SK-N-MC (cell line): ENCODE measurements around the gene ARMC6.

ENCODE experiments used
- DNase-seq: peaks from one replicate; pipeline ENCODE4 v3.0.0-alpha.2; 2011; ENCODE audit warnings: low read depth, low spot score
- H3K27ac ChIP-seq: fragments of 200-600 bp; sonication (generic); 2 replicates; pipeline ENCODE4 v1.5.1; 2016; ENCODE audit warnings: mixed run types
- H3K36me3 ChIP-seq: fragments of 200-600 bp; sonication (generic); 2 replicates; pipeline ENCODE4 v1.6.1; 2017; ENCODE audit warnings: antibody characterized with exemption, low read length, mixed read lengths; ENCODE audit not compliant: insufficient read depth
- H3K4me3 ChIP-seq: fragments of 200-600 bp; sonication (generic); 2 replicates; pipeline ENCODE4 v1.5.1; 2016
- H3K9ac ChIP-seq: fragments of 200-600 bp; sonication (generic); 2 replicates; pipeline ENCODE4 v1.8.0; 2017; ENCODE audit warnings: mixed run types, mixed read lengths; ENCODE audit not compliant: insufficient read length
- H3K9me3 ChIP-seq: fragments of 200-600 bp; sonication (generic); 2 replicates; pipeline ENCODE4 v1.6.1; 2017; ENCODE audit warnings: low read depth, mild to moderate bottlenecking, antibody characterized with exemption, low read length, moderate library complexity, mixed read lengths
- EZH2 ChIP-seq: fragments of 200-600 bp; sonication (generic); IDR thresholded peaks from one replicate; pipeline ENCODE4 v1.6.1; 2017; ENCODE audit warnings: antibody characterized with exemption
- FOXP2 ChIP-seq: optimal IDR thresholded peaks from 2 replicates; pipeline ENCODE3; 2011; ENCODE audit warnings: mild to moderate bottlenecking, moderate library complexity; ENCODE audit not compliant: insufficient read depth; ENCODE audit errors: extremely low read length, control extremely low read depth
- POLR2AphosphoS5 ChIP-seq: IDR thresholded peaks from 2 replicates; pipeline ENCODE4 v1.6.1; 2012; ENCODE audit warnings: mild to moderate bottlenecking, low read depth, low read length, borderline replicate concordance

Gene ARMC6

GRCh38 chr19:19071897-19072296 is 38.5 kb downstream of the ARMC6 start:
- Histone ChIP-seq H3K9ac (no peak overlapping the region), H3K27ac (no peak overlapping the region), H3K36me3 (no peaks in the 10 kb centered on the region), H3K4me3 (no peak overlapping the region), H3K9me3 (no peaks in the 10 kb centered on the region)
- TF ChIP-seq EZH2 (no peak), POLR2AphosphoS5 (no peak), FOXP2 (no peak)
- no peak for DNase-seq

GRCh38 chr19:19074196-19074882 is 40.9 kb downstream of the ARMC6 start:
- no peak overlapping the region for H3K27ac ChIP-seq
- no peaks in the 10 kb centered on the region for H3K36me3 ChIP-seq
- no peaks in the 10 kb centered on the region for H3K9me3 ChIP-seq
- H3K9ac ChIP-seq, result no peak overlapping the region
- no peak overlapping the region for H3K4me3 ChIP-seq
- no peak for DNase-seq
- no peak for TF ChIP-seq FOXP2
- no peak for TF ChIP-seq EZH2
- no peak for TF ChIP-seq POLR2AphosphoS5

- TF ChIP-seq POLR2AphosphoS5, result no peak
- TF ChIP-seq FOXP2, result no peak
- TF ChIP-seq EZH2, result no peak
- no peaks in the 10 kb centered on the region for H3K36me3 ChIP-seq
- H3K9me3 ChIP-seq, result no peaks in the 10 kb centered on the region
- no peak overlapping the region for H3K9ac ChIP-seq
- DNase-seq, result no peak
- no peak overlapping the region for H3K27ac ChIP-seq
- no peak overlapping the region for H3K4me3 ChIP-seq
Observed at GRCh38 chr19:19075126-19075525, 41.7 kb downstream of the ARMC6 start.

DNA sequence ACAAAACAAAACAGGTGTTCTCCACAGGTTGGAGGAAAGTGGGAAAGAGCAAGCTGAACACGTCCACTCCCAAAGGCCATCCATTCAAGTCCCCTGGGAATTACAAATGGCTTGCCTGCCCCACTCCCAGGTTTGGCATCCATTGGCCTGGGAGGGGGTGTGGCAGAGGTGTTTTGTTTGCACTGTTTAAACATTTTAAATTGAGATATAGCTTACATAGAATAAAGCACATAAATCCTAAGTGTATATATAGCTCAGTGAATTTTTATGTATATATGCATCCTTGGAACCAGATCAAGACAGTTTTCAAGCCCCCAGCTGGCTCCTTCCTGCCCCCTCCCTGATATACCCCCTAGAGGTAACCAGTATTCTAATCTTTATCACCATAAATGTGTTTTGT is 43.1 kb downstream of the ARMC6 start:
- no peaks in the 10 kb centered on the region for H3K9me3 ChIP-seq
- H3K4me3 ChIP-seq, result no peak overlapping the region
- no peak overlapping the region for H3K9ac ChIP-seq
- no peak for TF ChIP-seq POLR2AphosphoS5
- TF ChIP-seq FOXP2, result no peak
- TF ChIP-seq EZH2, result no peak
- H3K27ac ChIP-seq, result no peak overlapping the region
- no peaks in the 10 kb centered on the region for H3K36me3 ChIP-seq
- DNase-seq, result no peak

GRCh38 chr19:19077103-19077502 is 43.7 kb downstream of the ARMC6 start:
- no peak for DNase-seq

DNA sequence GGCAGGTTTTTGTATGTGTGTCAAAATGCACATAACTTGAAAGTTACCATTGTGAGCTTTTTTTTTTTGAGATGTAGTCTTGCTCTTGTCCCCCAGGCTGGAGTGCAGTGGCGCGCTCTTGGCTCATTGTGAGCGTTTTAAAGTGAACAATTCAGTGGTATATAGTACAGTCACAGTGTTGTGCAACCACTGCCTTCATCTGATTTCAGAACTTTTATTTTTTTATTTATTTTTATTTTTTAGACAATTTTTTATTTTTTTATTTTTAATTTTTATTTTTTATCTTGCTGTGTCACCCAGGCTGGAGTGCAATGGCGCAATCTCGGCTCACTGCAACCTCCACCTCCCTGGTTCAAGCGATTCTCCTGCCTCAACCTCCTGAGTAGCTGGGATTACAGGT is 45.4 kb downstream of the ARMC6 start:
- H3K36me3 ChIP-seq, result no peaks in the 10 kb centered on the region
- TF ChIP-seq POLR2AphosphoS5 (no peak), FOXP2 (no peak), EZH2 (no peak)
- no peak overlapping the region for H3K9ac ChIP-seq
- H3K27ac ChIP-seq, result no peak overlapping the region
- no peaks in the 10 kb centered on the region for H3K9me3 ChIP-seq
- no peak for DNase-seq
- no peak overlapping the region for H3K4me3 ChIP-seq

More at GRCh38 chr19:19077103-19077502, 43.7 kb downstream of the ARMC6 start:
- no peaks in the 10 kb centered on the region for H3K36me3 ChIP-seq
- no peak overlapping the region for H3K27ac ChIP-seq
- H3K9me3 ChIP-seq, result no peaks in the 10 kb centered on the region
- no peak for TF ChIP-seq FOXP2
- TF ChIP-seq POLR2AphosphoS5, result no peak
- no peak for TF ChIP-seq EZH2
- no peak overlapping the region for H3K4me3 ChIP-seq
- H3K9ac ChIP-seq, result no peak overlapping the region

DNA sequence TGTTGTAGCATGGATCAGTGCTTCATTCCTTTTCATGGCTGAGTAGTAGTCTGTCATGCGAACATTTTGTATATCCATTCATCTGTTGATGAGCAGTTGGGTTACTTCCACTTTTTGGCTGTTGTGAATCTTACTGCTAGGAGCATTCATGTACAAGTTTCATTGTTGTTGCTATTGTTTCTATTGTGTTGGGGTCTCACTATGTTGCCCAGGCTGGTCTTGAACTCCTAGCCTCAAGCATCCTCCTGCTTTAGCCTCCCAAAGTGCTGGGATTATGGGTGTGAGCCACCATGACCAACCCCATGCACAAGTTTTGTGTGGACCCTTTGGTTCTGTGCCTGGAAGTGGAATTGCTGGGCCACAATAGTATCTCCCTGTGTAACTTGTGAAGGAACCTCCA is 46.2 kb downstream of the ARMC6 start:
- Histone ChIP-seq H3K9me3 (no peaks in the 10 kb centered on the region), H3K27ac (no peak overlapping the region), H3K36me3 (no peaks in the 10 kb centered on the region), H3K4me3 (no peak overlapping the region), H3K9ac (no peak overlapping the region)
- TF ChIP-seq FOXP2 (no peak), EZH2 (no peak), POLR2AphosphoS5 (no peak)
- DNase-seq, result no peak

GRCh38 chr19:19081642-19082151 is 48.3 kb downstream of the ARMC6 start:
- no peak for TF ChIP-seq POLR2AphosphoS5
- no peak for TF ChIP-seq FOXP2
- no peak for TF ChIP-seq EZH2
- no peak overlapping the region for H3K4me3 ChIP-seq
- DNase-seq, result no peak
- H3K9ac ChIP-seq, result no peak overlapping the region
- no peaks in the 10 kb centered on the region for H3K9me3 ChIP-seq
- no peak overlapping the region for H3K27ac ChIP-seq
- no peaks in the 10 kb centered on the region for H3K36me3 ChIP-seq
